ENCODE measurements around the gene TERT. TPM values are rescaled to one million over a fixed set of nuclear protein-coding genes. Genes with fewer than 3 reads are reported as not detected.

Gene TERT
- total and polyA plus RNA-seq, 2 of the 4 experiments (the other 2 are of a cell fraction), result not detected

GRCh38 chr5:1330847-1331831 lies 36.3 kb upstream of the TERT start:
- Histone ChIP-seq H3K4me3 (ENCODE audit: insufficient read depth, low read depth, low read length) (no peak overlapping the region), H2BK120ac (ENCODE audit: low read depth, low read length) (no peak overlapping the region), H3K36me3 (ENCODE audit: control insufficient read depth, insufficient read depth, low read length) (peaks cover 54% of the 10 kb centered on the region), H3K9me3 (ENCODE audit: control insufficient read depth, insufficient read depth, low read length) (peaks cover 13% of the 10 kb centered on the region), H3K14ac (replicated peaks; ENCODE audit: low read depth, low read length) (no peak overlapping the region), H4K20me1 (ENCODE audit: insufficient read depth, low read length) (peaks cover 10% of the 10 kb centered on the region), H3K4me1 (ENCODE audit: control insufficient read depth, insufficient read depth, low read length) (peaks cover 1% of the 10 kb centered on the region; the same call in 1 of the 2 replicates), H2AFZ (replicated peaks; ENCODE audit: low read length, poor library complexity) (no peak overlapping the region), H3K27ac (ENCODE audit: insufficient read depth, low read length) (no peak overlapping the region), H3K4ac (ENCODE audit: low read depth, low read length) (no peak overlapping the region), H2AK9ac (replicated peaks; ENCODE audit: low read depth, low read length, poor library complexity) (no peak overlapping the region), H2AK5ac (ENCODE audit: low read depth, low read length) (no peak overlapping the region), H4K8ac (ENCODE audit: low read depth in 2 of 2, low read length in 2 of 2) (no peak overlapping the region), H2BK20ac (ENCODE audit: low read depth, low read length) (no peak overlapping the region), H3K56ac (ENCODE audit: extremely low read depth, insufficient read depth, low read length) (no peak overlapping the region), H4K91ac (ENCODE audit: insufficient read depth, low read depth, low read length) (no peak overlapping the region), H3K79me1 (ENCODE audit: low read depth in 1 of 2, low read length in 2 of 2) (peaks cover 13 to 22% of the 10 kb centered on the region in 2 experiments; a peak in 3 of 4 replicates), H3K4me2 (ENCODE audit: low read depth, low read length) (no peak overlapping the region), H2BK15ac (ENCODE audit: low read depth, low read length) (no peak overlapping the region), H3K23ac (ENCODE audit: low read depth, low read length) (no peak overlapping the region), H3K9ac (ENCODE audit: low read depth, low read length) (no peak overlapping the region), H3K27me3 (ENCODE audit: control insufficient read depth, insufficient read depth, low read length) (no peaks in the 10 kb centered on the region), H4K5ac (ENCODE audit: low read depth, low read length) (no peak overlapping the region), H2BK5ac (ENCODE audit: low read depth, low read length, poor library complexity, severe bottlenecking) (no peak overlapping the region), H3K18ac (ENCODE audit: low read depth, low read length) (no peak overlapping the region), H3K9me1 (ENCODE audit: insufficient read depth, low read length) (no peaks in the 10 kb centered on the region)
- POLR2A ChIA-PET (ENCODE audit: unreplicated experiment), result no interaction called here
- ATAC-seq (ENCODE audit: low read depth) (no peak), DNase-seq (no peak)
- in situ Hi-C loops (cut with MboI; ENCODE audit: low sequenced_read_pairs), result no loop called here
- CTCF ChIA-PET, result no interaction called here
- no TSS peak for BruUV-seq (replicated peaks)
- WGBS, 2 experiments (ENCODE audit: extremely low coverage in 2 of 2, insufficient read length in 1 of 2), result 95% methylated on average over 10 of the region's 35 CpGs; no CpG with 5 or more reads in 1 of the 2 experiments
- dilution Hi-C loops (cut with HindIII; ENCODE audit: low sequenced_read_pairs, unreplicated experiment), result no loop called here
- intact Hi-C loops (cut with micrococcal nuclease), result no loop called here
- TF ChIP-seq POLR2A (IDR thresholded peaks at IDR 0.05; ENCODE audit: low read depth, low read length) (no peak), RCOR1 (IDR thresholded peaks at IDR 0.05; ENCODE audit: insufficient replicate concordance, low read length) (no peak), NFE2L2 (IDR thresholded peaks at IDR 0.05; ENCODE audit: low read depth, low read length) (no peak), CTCF (conservative IDR thresholded peaks at IDR 0.05; ENCODE audit: low read depth, low read length) (no peak), CHD1 (IDR thresholded peaks at IDR 0.05; ENCODE audit: low read depth, low read length) (no peak), FOS (IDR thresholded peaks at IDR 0.05; ENCODE audit: low read depth, low read length) (no peak), RAD21 (IDR thresholded peaks at IDR 0.05; ENCODE audit: low read length) (no peak), MAFK (IDR thresholded peaks at IDR 0.05; ENCODE audit: low read depth, low read length) (no peak), BHLHE40 (IDR thresholded peaks at IDR 0.05; ENCODE audit: low read depth, low read length) (no peak), ELK1 (IDR thresholded peaks at IDR 0.05; ENCODE audit: borderline replicate concordance, low read depth, low read length) (no peak), MAZ (IDR thresholded peaks at IDR 0.05; ENCODE audit: borderline replicate concordance, low read depth, low read length) (no peak), MXI1 (IDR thresholded peaks at IDR 0.05; ENCODE audit: borderline replicate concordance, low read depth, low read length) (no peak), RFX5 (IDR thresholded peaks at IDR 0.05; ENCODE audit: low read depth, low read length) (no peak), CEBPB (IDR thresholded peaks at IDR 0.05; ENCODE audit: low read depth, low read length) (no peak)
- TF ChIP-seq, protein P1, sequence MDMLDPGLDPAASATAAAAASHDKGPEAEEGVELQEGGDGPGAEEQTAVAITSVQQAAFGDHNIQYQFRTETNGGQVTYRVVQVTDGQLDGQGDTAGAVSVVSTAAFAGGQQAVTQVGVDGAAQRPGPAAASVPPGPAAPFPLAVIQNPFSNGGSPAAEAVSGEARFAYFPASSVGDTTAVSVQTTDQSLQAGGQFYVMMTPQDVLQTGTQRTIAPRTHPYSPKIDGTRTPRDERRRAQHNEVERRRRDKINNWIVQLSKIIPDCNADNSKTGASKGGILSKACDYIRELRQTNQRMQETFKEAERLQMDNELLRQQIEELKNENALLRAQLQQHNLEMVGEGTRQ (IDR thresholded peaks at IDR 0.05; ENCODE audit: low read depth, low read length), result no peak
